Neural progenitor cell (in vitro differentiated cells): ENCODE data around the gene TMOD4. TPM values are rescaled to one million over a fixed set of nuclear protein-coding genes. Genes with fewer than 3 reads are reported as not detected.

Experiments used
- DNase-seq: peaks from one replicate; pipeline ENCODE4 v3.0.0-alpha.2; 2016; ENCODE audit warnings: low spot score
- H2AFZ ChIP-seq: fragments of 200-600 bp; sonication (generic); replicated peaks from 2 replicates; pipeline ENCODE4 v1.6.1; 2016; ENCODE audit warnings: antibody characterized with exemption
- H3F3A ChIP-seq: fragments of 200-600 bp; sonication (generic); 2 replicates; pipeline ENCODE4 v1.6.1; 2016; ENCODE audit warnings: antibody characterized with exemption, low read depth
- H3K27ac ChIP-seq: fragments of 200-600 bp; sonication (generic); 2 replicates; pipeline ENCODE4 v1.5.1; 2016; ENCODE audit warnings: mild to moderate bottlenecking
- H3K27me3 ChIP-seq: fragments of 200-600 bp; sonication (generic); 2 replicates; pipeline ENCODE4 v1.6.1; 2016; ENCODE audit warnings: mild to moderate bottlenecking, moderate library complexity
- H3K36me3 ChIP-seq: fragments of 200-600 bp; sonication (generic); 2 replicates; pipeline ENCODE4 v1.5.1; 2016
- H3K4me1 ChIP-seq: fragments of 200-600 bp; sonication (generic); 2 replicates; pipeline ENCODE4 v1.6.1; 2016; ENCODE audit warnings: mixed run types
- H3K4me2 ChIP-seq: fragments of 200-600 bp; sonication (generic); 2 replicates; pipeline ENCODE4 v1.6.1; 2016
- H3K4me3 ChIP-seq: fragments of 200-600 bp; sonication (generic); 2 replicates; pipeline ENCODE4 v1.5.1; 2016
- H3K79me2 ChIP-seq: fragments of 200-600 bp; sonication (generic); 2 replicates; pipeline ENCODE4 v1.6.1; 2016; ENCODE audit warnings: low read depth
- H3K9ac ChIP-seq: fragments of 200-600 bp; sonication (generic); 2 replicates; pipeline ENCODE4 v1.6.1; 2016
- H3K9me3 ChIP-seq: fragments of 200-600 bp; sonication (generic); 2 replicates; pipeline ENCODE4 v1.5.1; 2016; ENCODE audit warnings: low read depth
- H4K20me1 ChIP-seq: fragments of 200-600 bp; sonication (generic); 2 replicates; pipeline ENCODE4 v1.6.1; 2016; ENCODE audit warnings: low read depth
- H3K27ac Mint-ChIP-seq: 3 replicates; pipeline ENCODE4 v1.8.0; 2021; ENCODE audit warnings: mixed read lengths
- H3K27me3 Mint-ChIP-seq: 2 replicates; pipeline ENCODE4 v1.8.0; 2022; ENCODE audit warnings: low read depth, mild to moderate bottlenecking, inconsistent platforms, moderate library complexity, mixed read lengths; ENCODE audit not compliant: insufficient read depth
- H3K36me3 Mint-ChIP-seq: 3 replicates; pipeline ENCODE4 v1.8.0; 2021; ENCODE audit warnings: mixed read lengths
- H3K4me1 Mint-ChIP-seq: 3 replicates; pipeline ENCODE4 v1.8.0; 2021; ENCODE audit warnings: mixed read lengths
- H3K4me3 Mint-ChIP-seq: 3 replicates; pipeline ENCODE4 v1.8.0; 2021; ENCODE audit warnings: mild to moderate bottlenecking, moderate library complexity, mixed read lengths
- H3K9me3 Mint-ChIP-seq: 3 replicates; pipeline ENCODE4 v1.8.0; 2020; ENCODE audit warnings: mixed read lengths
- CTCF ChIP-seq: fragments of 200-600 bp; sonication (generic); IDR thresholded peaks from 2 replicates; pipeline ENCODE4 v1.5.1; 2017; ENCODE audit warnings: antibody characterized with exemption, mild to moderate bottlenecking
- EZH2 ChIP-seq: fragments of 200-600 bp; sonication (generic); IDR thresholded peaks from 2 replicates; pipeline ENCODE4 v1.6.1; 2017; ENCODE audit warnings: antibody characterized with exemption, mild to moderate bottlenecking, moderate library complexity
- EZH2phosphoT487 ChIP-seq: fragments of 200-600 bp; sonication (generic); IDR thresholded peaks from 2 replicates; pipeline ENCODE4 v1.6.1; 2017; ENCODE audit warnings: antibody characterized with exemption
- total RNA-seq: library from RNA; depleted of rRNA; stranded (reverse); fragments of >200 nt; gene quantifications from 2 replicates; pipeline ENCODE4 v1.2.3, GENCODE V29; 2015; ENCODE audit warnings: low replicate concordance

The TMOD4 gene
- total RNA-seq, 1 donor from 2014 or later: not detected

DNA sequence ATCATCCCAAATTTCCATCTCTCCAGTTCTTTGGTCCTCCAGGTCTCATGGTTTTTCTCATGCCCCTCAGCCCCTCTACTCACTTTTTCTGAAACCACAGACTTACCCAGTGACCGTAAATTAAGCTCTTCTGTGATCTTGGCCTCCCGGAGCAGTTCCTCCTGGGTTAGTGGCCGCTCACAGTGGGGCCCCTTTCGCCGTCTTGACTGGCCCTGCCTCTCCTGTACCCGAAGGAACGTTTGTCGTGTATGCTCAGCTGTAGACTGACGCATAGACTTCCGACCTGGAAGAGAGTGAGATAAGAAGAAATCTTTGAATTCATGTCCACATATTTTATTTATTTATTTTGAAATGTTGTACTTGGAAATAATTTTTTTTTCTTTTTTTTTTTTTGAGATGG is 8.4 kb upstream of the TMOD4 start:
- Histone ChIP-seq H3F3A (no peaks in the 10 kb centered on the region), H3K4me2 (no peak overlapping the region), H2AFZ (no peak overlapping the region), H3K27me3 (no peaks in the 10 kb centered on the region), H4K20me1 (no peaks in the 10 kb centered on the region), H3K4me1 (peaks cover 8% of the 10 kb centered on the region), H3K4me3 (no peak overlapping the region), H3K79me2 (peaks cover 34% of the 10 kb centered on the region), H3K9me3 (no peaks in the 10 kb centered on the region), H3K9ac (no peak overlapping the region), H3K27ac (no peak overlapping the region), H3K36me3 (peaks cover 6% of the 10 kb centered on the region)
- Mint-ChIP-seq H3K4me3 (no peak overlapping the region), H3K4me1 (peaks cover 11% of the 10 kb centered on the region), H3K27me3 (no peaks in the 10 kb centered on the region), H3K27ac (no peak overlapping the region), H3K36me3 (peaks cover 41% of the 10 kb centered on the region), H3K9me3 (no peaks in the 10 kb centered on the region)
- no peak for TF ChIP-seq CTCF
- no peak for TF ChIP-seq EZH2phosphoT487
- TF ChIP-seq EZH2: no peak
- DNase-seq: no peak

- Histone ChIP-seq H3K9me3 (no peaks in the 10 kb centered on the region), H4K20me1 (no peaks in the 10 kb centered on the region), H3K4me2 (no peak overlapping the region), H3K27ac (no peak overlapping the region), H3K27me3 (no peaks in the 10 kb centered on the region), H3K4me3 (no peak overlapping the region), H3K9ac (no peak overlapping the region), H3K36me3 (no peaks in the 10 kb centered on the region), H2AFZ (no peak overlapping the region), H3K4me1 (no peaks in the 10 kb centered on the region), H3K79me2 (no peaks in the 10 kb centered on the region), H3F3A (no peaks in the 10 kb centered on the region)
- no peaks in the 10 kb centered on the region for H3K27me3 Mint-ChIP-seq
- H3K4me1 Mint-ChIP-seq: no peaks in the 10 kb centered on the region
- H3K4me3 Mint-ChIP-seq: no peak overlapping the region
- no peak overlapping the region for H3K27ac Mint-ChIP-seq
- DNase-seq: no peak
- peaks cover 36% of the 10 kb centered on the region for H3K36me3 Mint-ChIP-seq
- H3K9me3 Mint-ChIP-seq: no peaks in the 10 kb centered on the region
- TF ChIP-seq EZH2phosphoT487: no peak
Measured at GRCh38 chr1:151176514-151177045, 799 bp upstream of the TMOD4 start.

- Mint-ChIP-seq H3K27ac (no peak overlapping the region), H3K36me3 (peaks cover 26% of the 10 kb centered on the region), H3K4me3 (no peak overlapping the region), H3K9me3 (no peaks in the 10 kb centered on the region), H3K4me1 (no peaks in the 10 kb centered on the region), H3K27me3 (no peaks in the 10 kb centered on the region)
- peaks cover 8% of the 10 kb centered on the region for H3F3A ChIP-seq
- H3K9me3 ChIP-seq: no peaks in the 10 kb centered on the region
- H3K4me2 ChIP-seq: no peak overlapping the region
- TF ChIP-seq EZH2: no peak
- TF ChIP-seq CTCF: no peak
- no peak for TF ChIP-seq EZH2phosphoT487
- H3K27ac ChIP-seq: no peak overlapping the region
- no peak for DNase-seq
- H4K20me1 ChIP-seq: no peaks in the 10 kb centered on the region
- H3K4me3 ChIP-seq: no peak overlapping the region
- no peaks in the 10 kb centered on the region for H3K27me3 ChIP-seq
- no peaks in the 10 kb centered on the region for H3K4me1 ChIP-seq
- H3K36me3 ChIP-seq: no peaks in the 10 kb centered on the region
- no peak overlapping the region for H3K9ac ChIP-seq
- H2AFZ ChIP-seq: no peak overlapping the region
- no peaks in the 10 kb centered on the region for H3K79me2 ChIP-seq
Measured at GRCh38 chr1:151175041-151175741, 590 bp downstream of the TMOD4 start.

DNA sequence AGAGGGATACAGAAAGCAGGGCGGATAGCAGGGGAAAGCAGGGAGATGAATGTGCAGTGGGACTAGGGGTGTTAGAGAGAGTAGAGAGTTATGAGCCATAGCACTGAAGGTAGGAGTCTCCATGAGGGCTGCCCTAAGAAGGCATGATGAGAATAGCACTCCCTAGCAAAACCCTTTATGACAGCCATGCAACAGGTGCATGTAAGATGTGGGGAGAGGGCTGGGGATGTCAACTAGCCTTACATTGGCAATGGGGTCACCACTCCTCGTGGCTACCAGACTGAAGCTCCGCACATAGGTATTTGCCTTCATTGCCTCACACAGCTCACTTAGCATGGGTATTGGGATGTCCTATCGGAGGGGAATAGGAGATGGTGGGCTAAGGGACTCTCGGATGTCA is 4.6 kb downstream of the TMOD4 start:
- Histone ChIP-seq H3K4me2 (no peak overlapping the region), H3K27ac (no peak overlapping the region), H3F3A (peaks cover 17% of the 10 kb centered on the region), H3K36me3 (no peaks in the 10 kb centered on the region), H3K4me3 (no peak overlapping the region), H3K79me2 (peaks cover 13% of the 10 kb centered on the region), H3K27me3 (no peaks in the 10 kb centered on the region), H3K9me3 (no peaks in the 10 kb centered on the region), H2AFZ (no peak overlapping the region), H4K20me1 (no peaks in the 10 kb centered on the region), H3K4me1 (peaks cover 4% of the 10 kb centered on the region), H3K9ac (no peak overlapping the region)
- no peak overlapping the region for H3K27ac Mint-ChIP-seq
- H3K9me3 Mint-ChIP-seq: no peaks in the 10 kb centered on the region
- TF ChIP-seq EZH2: no peak
- no peak overlapping the region for H3K4me3 Mint-ChIP-seq
- H3K27me3 Mint-ChIP-seq: peaks cover 2% of the 10 kb centered on the region
- no peak for DNase-seq
- H3K4me1 Mint-ChIP-seq: peaks cover 2% of the 10 kb centered on the region
- peaks cover 13% of the 10 kb centered on the region for H3K36me3 Mint-ChIP-seq
